Sigmoid colon (tissue), 7 donors: Measurements from ENCODE around the gene POLN. TPM values are rescaled to one million over a fixed set of nuclear protein-coding genes. Genes with fewer than 3 reads are reported as not detected.
"Not testable (repeated sequence)": the region's sequence is repeated elsewhere in the genome, so short reads cannot be mapped to it uniquely, and the experiment has no call there.

Experiments
- DNase-seq: peaks from one replicate; pipeline ENCODE4 v3.0.0-alpha.2; 2019
- H3K27ac ChIP-seq, 4 donors: fragments of 200-600 bp; sonication (generic); one replicate each; pipeline ENCODE4 v1.5.1; 2016 to 2019; ENCODE audit warnings: mild to moderate bottlenecking in 1 of 4
- H3K27me3 ChIP-seq, 3 donors: fragments of 200-600 bp; sonication (generic); one replicate each; pipeline ENCODE4 v1.5.1; 2019; ENCODE audit warnings: mild to moderate bottlenecking in 1 of 3
- H3K36me3 ChIP-seq, 4 donors: fragments of 200-600 bp; sonication (generic); one replicate each; pipeline ENCODE4 v1.5.1; 2016 to 2019
- H3K4me1 ChIP-seq, 4 donors: fragments of 200-600 bp; sonication (generic); one replicate each; pipeline ENCODE4 v1.5.1; 2017 to 2019
- H3K4me3 ChIP-seq, 4 donors: fragments of 200-600 bp; sonication (generic); one replicate each; pipeline ENCODE4 v1.5.1; 2017 to 2019; ENCODE audit warnings: mild to moderate bottlenecking in 2 of 4, moderate library complexity in 1 of 4
- H3K9me3 ChIP-seq, 4 donors: fragments of 200-600 bp in 3 of 4; sonication (generic) in 3 of 4; one replicate each; pipeline versions ENCODE4 v1.5.1 to v1.6.1; 2013 to 2019
- EP300 ChIP-seq, 4 donors: sonication (generic); formaldehyde crosslinking; IDR thresholded peaks; one replicate each; pipeline ENCODE4 v1.6.1; 2017; ENCODE audit warnings: antibody characterized with exemption in 4 of 4
- POLR2A ChIP-seq, 2 donors: fragments of 450-650 bp; IDR thresholded peaks; one replicate each; pipeline ENCODE4 v1.6.1; 2016; ENCODE audit warnings: antibody characterized with exemption in 2 of 2, mild to moderate bottlenecking in 2 of 2, moderate library complexity in 2 of 2
- POLR2AphosphoS5 ChIP-seq, 4 donors: sonication (generic); formaldehyde crosslinking; IDR thresholded peaks; one replicate each; pipeline ENCODE4 v1.6.1; 2017; ENCODE audit warnings: antibody characterized with exemption in 4 of 4
- WGBS, 2 donors: extraction: QIAGEN DNeasy Blood & Tissue Kit; methylation state at CpG; one replicate each; pipeline ENCODE4 v1.1.7; 2013; 5-methylcytosine and 5-hydroxymethylcytosine counted together
- intact Hi-C: fragments of 100-400 bp; cut with DNase I; formaldehyde crosslinking; loops from one replicate; pipeline ENCODE4 v1.15.1; 2023
- polyA plus RNA-seq, 3 donors: library from polyadenylated mRNA; stranded (reverse); fragments of 200-250 nt; gene quantifications; one replicate each; pipeline ENCODE4 v1.2.3, GENCODE V29; 2013
- total RNA-seq, 4 donors: library from RNA; depleted of rRNA; stranded (reverse); fragments of >200 nt; gene quantifications; one replicate each; pipeline ENCODE4 v1.1.0, GENCODE V29; 2016
- TF ChIP-seq, protein P1 (sequence below), 4 experiments: fragments of 450-650 bp in 3 of 4; fragments of 200-600 bp in 1 of 4; IDR thresholded peaks; one replicate each; pipeline ENCODE4 v1.5.1; 2016 to 2019; ENCODE audit warnings: antibody characterized with exemption in 4 of 4, mild to moderate bottlenecking in 3 of 4, moderate library complexity in 2 of 4
- donor health status: healthy with polysubstance abuse.
- donor health status: Bipolar disorder and iron deficiency.
- donor health status: healthy.

POLN gene
- total and polyA plus RNA-seq, 7 donors: 0.60 to 9.4 (median 2.0) TPM; not detected in 1

DNA sequence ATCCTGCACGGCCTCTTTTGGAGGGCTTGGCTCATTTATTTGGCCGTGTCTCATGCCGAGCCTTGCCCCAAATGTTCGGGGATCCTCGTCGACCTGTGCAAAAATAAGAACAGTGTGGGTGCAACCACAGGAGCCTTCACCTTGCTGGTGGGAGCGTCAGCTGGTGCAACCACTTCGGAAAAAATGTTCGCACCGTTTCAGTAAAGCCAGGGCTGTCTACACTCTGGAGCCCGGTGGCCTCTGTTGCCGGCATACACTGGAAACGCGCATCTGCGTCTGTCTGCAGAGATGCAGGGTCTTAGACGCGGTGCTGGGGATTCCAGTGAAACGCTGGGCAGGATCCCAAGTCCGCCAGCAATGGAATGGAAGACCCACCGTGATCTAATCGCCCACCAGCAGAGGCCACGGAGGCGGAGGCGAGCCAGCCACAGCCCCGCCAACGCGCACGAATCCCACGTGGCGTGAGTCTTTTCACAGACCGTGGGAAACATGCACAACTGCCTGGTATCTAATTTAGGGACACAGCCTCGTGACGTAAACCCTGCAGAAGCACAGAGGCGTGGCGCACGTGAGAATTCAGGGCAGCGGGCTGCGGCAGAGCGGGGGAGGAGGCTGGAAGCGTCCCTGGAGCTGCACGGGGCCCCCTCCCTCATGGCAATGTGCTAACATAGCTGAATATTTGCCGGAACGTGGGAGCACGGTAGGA, 33.8 kb upstream of the POLN start:
- Histone ChIP-seq H3K36me3 (no peaks in the 10 kb centered on the region), H3K4me1 (no peaks in the 10 kb centered on the region), H3K27me3 (no peaks in the 10 kb centered on the region), H3K9me3 (no peaks in the 10 kb centered on the region), H3K27ac (no peak overlapping the region), H3K4me3 (no peak overlapping the region)
- intact Hi-C loops: no loop called here
- 95 to 96% methylated on average over 44 of the region's 44 CpGs for WGBS, 2 donors
- peak; percentile 35 for DNase-seq
- TF ChIP-seq POLR2AphosphoS5 (IDR thresholded peaks at IDR 0.05): no peak
- no peak for TF ChIP-seq EP300 (IDR thresholded peaks at IDR 0.05)
- no peak for TF ChIP-seq POLR2A (IDR thresholded peaks at IDR 0.05)
- TF ChIP-seq, protein P1, sequence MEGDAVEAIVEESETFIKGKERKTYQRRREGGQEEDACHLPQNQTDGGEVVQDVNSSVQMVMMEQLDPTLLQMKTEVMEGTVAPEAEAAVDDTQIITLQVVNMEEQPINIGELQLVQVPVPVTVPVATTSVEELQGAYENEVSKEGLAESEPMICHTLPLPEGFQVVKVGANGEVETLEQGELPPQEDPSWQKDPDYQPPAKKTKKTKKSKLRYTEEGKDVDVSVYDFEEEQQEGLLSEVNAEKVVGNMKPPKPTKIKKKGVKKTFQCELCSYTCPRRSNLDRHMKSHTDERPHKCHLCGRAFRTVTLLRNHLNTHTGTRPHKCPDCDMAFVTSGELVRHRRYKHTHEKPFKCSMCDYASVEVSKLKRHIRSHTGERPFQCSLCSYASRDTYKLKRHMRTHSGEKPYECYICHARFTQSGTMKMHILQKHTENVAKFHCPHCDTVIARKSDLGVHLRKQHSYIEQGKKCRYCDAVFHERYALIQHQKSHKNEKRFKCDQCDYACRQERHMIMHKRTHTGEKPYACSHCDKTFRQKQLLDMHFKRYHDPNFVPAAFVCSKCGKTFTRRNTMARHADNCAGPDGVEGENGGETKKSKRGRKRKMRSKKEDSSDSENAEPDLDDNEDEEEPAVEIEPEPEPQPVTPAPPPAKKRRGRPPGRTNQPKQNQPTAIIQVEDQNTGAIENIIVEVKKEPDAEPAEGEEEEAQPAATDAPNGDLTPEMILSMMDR (IDR thresholded peaks at IDR 0.05): no peak

DNA sequence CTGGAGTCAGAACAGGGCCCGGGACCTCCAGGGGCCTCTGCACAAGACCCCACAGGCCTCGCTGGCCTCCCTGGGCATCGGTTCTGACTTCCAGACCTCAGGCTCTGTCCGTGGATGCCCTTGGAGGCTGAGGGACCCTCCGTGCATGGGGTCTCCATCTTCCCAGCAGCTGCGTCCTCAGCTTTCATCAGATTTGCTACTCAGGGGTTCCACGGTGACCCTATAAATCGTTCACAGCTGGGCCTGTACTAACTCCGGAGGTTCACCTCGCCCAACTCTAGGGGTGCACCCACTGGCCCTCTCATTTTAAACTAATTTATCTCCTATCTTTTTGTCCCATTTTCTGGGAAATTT, 33.1 kb upstream of the POLN start:
- WGBS, 2 donors: 93% methylated on average over 10 of the region's 10 CpGs
- H3K4me3 ChIP-seq: not testable (repeated sequence)
- peak; percentile 22 for DNase-seq

DNA sequence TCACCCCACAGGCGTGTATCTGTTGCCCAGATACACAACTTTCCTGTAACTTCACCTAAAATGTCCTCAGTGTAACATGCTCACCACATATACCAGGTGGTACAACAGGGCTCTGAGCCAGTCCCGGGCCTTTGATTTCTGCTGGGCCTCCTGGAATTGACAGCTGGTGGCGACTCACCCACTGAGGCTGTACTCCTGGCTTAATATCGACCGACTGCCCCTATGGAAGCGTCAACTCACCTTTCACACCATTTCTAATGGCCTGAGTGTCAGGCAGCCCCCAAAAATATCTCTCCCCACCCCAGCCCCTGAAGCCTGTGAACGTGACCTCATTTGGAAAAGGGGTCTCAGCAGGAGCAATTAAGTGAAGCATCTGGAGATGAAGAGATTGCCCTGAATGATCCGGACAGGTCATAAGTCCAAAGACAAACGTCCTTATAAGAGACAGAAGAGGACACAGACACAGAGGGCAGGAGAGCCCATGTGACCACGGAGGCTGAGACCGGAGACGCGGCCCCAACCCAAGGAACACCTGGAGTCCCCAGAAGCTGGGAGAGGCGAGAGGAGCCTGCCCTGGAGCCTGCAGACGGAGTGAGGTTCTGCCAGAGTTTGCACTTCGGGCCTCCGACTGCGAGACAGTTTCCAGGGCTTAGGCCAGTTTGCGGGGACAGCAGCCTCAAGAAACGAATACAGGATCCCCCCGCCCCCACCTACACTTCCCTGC, 32.6 kb upstream of the POLN start:
- DNase-seq: no peak
- Histone ChIP-seq H3K27me3 (no peaks in the 10 kb centered on the region), H3K4me1 (no peaks in the 10 kb centered on the region), H3K4me3 (no peak overlapping the region), H3K36me3 (no peaks in the 10 kb centered on the region), H3K27ac (no peak overlapping the region), H3K9me3 (no peaks in the 10 kb centered on the region)
- WGBS, 2 donors: 85 to 90% methylated on average over 21 of the region's 21 CpGs
- TF ChIP-seq EP300 (IDR thresholded peaks at IDR 0.05) (no peak), POLR2A (IDR thresholded peaks at IDR 0.05) (no peak), POLR2AphosphoS5 (IDR thresholded peaks at IDR 0.05) (no peak)
- TF ChIP-seq, protein P1 (IDR thresholded peaks at IDR 0.05): no peak
- intact Hi-C loops: no loop called here

More for the DNA sequence above, 33.1 kb upstream of the POLN start:
- H3K4me1 ChIP-seq, H3K9me3 ChIP-seq, H3K36me3 ChIP-seq, intact Hi-C loops, H3K27ac ChIP-seq, H3K27me3 ChIP-seq: not testable (repeated sequence)

DNA sequence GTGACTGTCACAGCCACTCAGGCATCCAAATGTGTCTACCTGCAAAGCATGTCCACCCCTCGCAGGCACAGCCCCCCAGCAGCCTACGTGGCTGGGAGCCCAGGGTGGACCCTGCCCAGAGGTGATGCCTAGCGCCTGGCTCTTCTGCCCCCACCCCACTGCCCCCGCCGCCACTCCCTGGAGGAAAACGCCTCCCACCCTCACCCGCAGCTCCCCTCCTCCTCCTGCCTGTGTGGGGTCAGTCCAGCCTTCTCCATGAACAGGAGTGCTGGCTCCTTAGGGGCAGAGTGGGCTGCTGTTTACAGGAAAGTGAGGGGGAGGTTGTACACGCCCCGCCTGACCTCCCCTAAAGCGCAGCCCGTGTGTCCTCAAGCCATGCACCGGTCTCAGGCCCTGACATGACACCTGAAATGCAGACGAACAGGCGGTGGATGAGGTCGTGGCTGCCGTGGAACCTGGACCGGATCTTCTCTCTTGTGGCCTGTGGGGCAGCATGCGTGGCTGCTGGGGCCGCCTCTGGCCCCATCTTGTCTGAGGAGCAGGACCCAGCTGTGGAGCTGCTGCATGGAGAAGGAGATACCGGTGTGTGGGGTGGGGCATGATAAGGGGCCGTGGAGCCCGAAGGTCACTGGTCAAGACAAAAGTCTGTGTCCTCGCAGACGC, 31.9 kb upstream of the POLN start:
- H3K9me3 ChIP-seq: no peaks in the 10 kb centered on the region
- DNase-seq: no peak
- TF ChIP-seq EP300 (IDR thresholded peaks at IDR 0.05) (no peak), POLR2AphosphoS5 (IDR thresholded peaks at IDR 0.05) (no peak), POLR2A (IDR thresholded peaks at IDR 0.05) (no peak)
- TF ChIP-seq, protein P1 (IDR thresholded peaks at IDR 0.05): no peak
- H3K36me3 ChIP-seq: no peaks in the 10 kb centered on the region
- no peaks in the 10 kb centered on the region for H3K4me1 ChIP-seq
- no peak overlapping the region for H3K4me3 ChIP-seq
- intact Hi-C loops: no loop called here
- H3K27ac ChIP-seq: no peak overlapping the region
- 86% methylated on average over 24 of the region's 24 CpGs for whole genome bisulfite sequencing, 2 donors
- H3K27me3 ChIP-seq: no peaks in the 10 kb centered on the region

DNA sequence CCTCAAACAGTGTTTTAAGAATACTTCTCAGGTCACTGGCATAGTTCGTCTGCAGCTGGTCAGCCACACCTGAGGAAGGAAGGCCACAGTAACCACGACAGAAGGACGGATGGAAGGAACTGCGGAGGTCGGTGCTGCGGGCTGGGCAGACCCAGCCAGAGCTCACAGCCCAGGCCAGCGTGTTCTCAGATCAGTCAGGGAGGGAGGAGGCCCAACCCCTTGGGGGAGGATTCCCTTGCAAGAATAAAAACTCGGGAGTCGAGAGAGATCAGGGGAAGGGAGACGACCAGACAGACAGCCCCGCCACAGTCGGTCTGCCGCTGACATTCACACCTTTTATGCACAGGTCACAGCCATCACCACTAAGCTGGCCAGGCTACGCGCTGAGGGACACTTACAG, 31.3 kb upstream of the POLN start:
- intact Hi-C loops: no loop called here

More for the DNA sequence above, 31.3 kb upstream of the POLN start:
- no peaks in the 10 kb centered on the region for H3K36me3 ChIP-seq
- H3K27me3 ChIP-seq: no peaks in the 10 kb centered on the region
- no peak for DNase-seq
- H3K4me1 ChIP-seq: no peaks in the 10 kb centered on the region
- TF ChIP-seq POLR2A (IDR thresholded peaks at IDR 0.05): no peak
- no peak for TF ChIP-seq POLR2AphosphoS5 (IDR thresholded peaks at IDR 0.05)
- TF ChIP-seq EP300 (IDR thresholded peaks at IDR 0.05): no peak
- TF ChIP-seq, protein P1 (IDR thresholded peaks at IDR 0.05): no peak
- WGBS, 2 donors: 83 to 89% methylated on average over 15 of the region's 15 CpGs
- H3K27ac ChIP-seq: no peak overlapping the region
- no peaks in the 10 kb centered on the region for H3K9me3 ChIP-seq
- no peak overlapping the region for H3K4me3 ChIP-seq
